HL-60 (cell line): ENCODE results near the gene KRT86.

Experiments
- CTCF ChIP-seq: IDR thresholded peaks from one replicate; pipeline ENCODE4 v1.5.1; 2011; ENCODE audit warnings: low read length, control low read depth, inconsistent platforms; ENCODE audit not compliant: insufficient read depth
- POLR2AphosphoS5 ChIP-seq: IDR thresholded peaks from 2 replicates; pipeline ENCODE4 v1.6.1; 2012; ENCODE audit warnings: low read depth
- REST ChIP-seq: IDR thresholded peaks from 2 replicates; pipeline ENCODE4 v1.6.1; 2012; ENCODE audit warnings: low read depth; ENCODE audit not compliant: insufficient replicate concordance
- SPI1 ChIP-seq: IDR thresholded peaks from 2 replicates; pipeline ENCODE4 v1.6.1; 2012; ENCODE audit warnings: low read depth, mild to moderate bottlenecking, borderline replicate concordance

GRCh38 chr12:52291267-52291935 lies 17.0 kb downstream of the KRT86 start, which contains the start of gene KRT81:
- TF ChIP-seq CTCF (no peak), REST (no peak), POLR2AphosphoS5 (no peak), SPI1 (no peak)
